HG02840 (cell line): ENCODE measurements around the gene NBPF20.
A peak's percentile ranks its signal among the peaks of the same experiment; 100 is the strongest.
"Not testable (repeated sequence)": the region's sequence is repeated elsewhere in the genome, so short reads cannot be mapped to it uniquely, and the experiment has no call there.

Experiments
- ATAC-seq: cut with Tn5 transposase; IDR thresholded peaks from one replicate; pipeline ENCODE4 v1.9.1; 2021; ENCODE audit warnings: mild to moderate bottlenecking, moderate library complexity, moderate number of reproducible peaks; ENCODE audit not compliant: unreplicated experiment, low FRiP score

NBPF20 gene

DNA sequence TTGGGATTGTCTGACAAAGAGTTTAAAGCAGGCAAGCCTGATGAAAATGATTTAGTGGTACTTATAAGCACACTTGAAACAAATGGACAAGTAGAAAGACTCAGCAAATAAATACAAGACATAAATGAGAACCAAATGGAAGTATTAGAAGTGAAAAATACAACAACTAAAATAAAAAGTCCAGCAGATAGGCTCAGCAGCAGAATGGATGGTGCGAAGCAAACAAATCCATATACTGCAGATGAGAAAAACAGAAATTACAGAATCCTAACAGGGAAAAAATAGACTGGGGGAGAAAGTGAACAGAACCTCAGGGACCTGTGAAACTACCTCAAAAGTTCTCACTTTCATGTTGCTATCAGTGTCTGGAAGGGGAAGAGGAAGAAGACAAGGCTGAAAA, 3.9 kb upstream of the NBPF20 start:
- not testable (repeated sequence) for ATAC-seq

GRCh38 chr1:145424612-145425435, 579 bp downstream of the NBPF20 start:
- ATAC-seq, result peak; percentile 62

- ATAC-seq, result not testable (repeated sequence)
These were observed 10.3 kb downstream of the NBPF20 start for GRCh38 chr1:145415149-145415548.

DNA sequence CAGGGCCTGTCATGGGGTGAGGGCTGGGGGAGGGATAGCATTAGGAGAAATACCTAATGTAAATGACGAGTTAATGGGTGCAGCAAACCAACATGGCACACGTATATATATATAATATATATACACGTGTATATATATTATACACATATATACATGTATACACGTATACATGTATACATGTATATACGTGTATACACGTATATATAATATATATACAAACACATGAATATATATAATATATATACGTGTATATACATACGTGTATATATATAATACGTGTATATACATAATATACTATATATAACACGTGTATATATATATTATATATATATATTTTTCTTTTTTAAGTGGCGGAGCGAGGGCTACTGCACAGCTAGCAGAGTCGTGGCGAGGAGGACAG, 18.1 kb downstream of the NBPF20 start:
- not testable (repeated sequence) for ATAC-seq

- ATAC-seq, result not testable (repeated sequence)
These were observed 20.5 kb downstream of the NBPF20 start for GRCh38 chr1:145404949-145405348.

- ATAC-seq, result not testable (repeated sequence)
These were observed 24.7 kb downstream of the NBPF20 start for GRCh38 chr1:145400701-145401100.
